ENCODE results near the gene PARN.

GRCh38 chr16:14485811-14486519 lies 144.1 kb downstream of the PARN start:
- no peak for TF ChIP-seq CTCF (IDR thresholded peaks at IDR 0.05)
- TF ChIP-seq POLR2A (IDR thresholded peaks at IDR 0.05) = no peak
